HG03378 (cell line): ENCODE results near the gene FUT2.
"Not testable (repeated sequence)": the region's sequence is repeated elsewhere in the genome, so short reads cannot be mapped to it uniquely, and the experiment has no call there.

Source experiments
- ATAC-seq: cut with Tn5 transposase; IDR thresholded peaks from one replicate; pipeline ENCODE4 v1.9.1; 2021; ENCODE audit warnings: mild to moderate bottlenecking, moderate library complexity; ENCODE audit not compliant: unreplicated experiment

The FUT2 gene

DNA sequence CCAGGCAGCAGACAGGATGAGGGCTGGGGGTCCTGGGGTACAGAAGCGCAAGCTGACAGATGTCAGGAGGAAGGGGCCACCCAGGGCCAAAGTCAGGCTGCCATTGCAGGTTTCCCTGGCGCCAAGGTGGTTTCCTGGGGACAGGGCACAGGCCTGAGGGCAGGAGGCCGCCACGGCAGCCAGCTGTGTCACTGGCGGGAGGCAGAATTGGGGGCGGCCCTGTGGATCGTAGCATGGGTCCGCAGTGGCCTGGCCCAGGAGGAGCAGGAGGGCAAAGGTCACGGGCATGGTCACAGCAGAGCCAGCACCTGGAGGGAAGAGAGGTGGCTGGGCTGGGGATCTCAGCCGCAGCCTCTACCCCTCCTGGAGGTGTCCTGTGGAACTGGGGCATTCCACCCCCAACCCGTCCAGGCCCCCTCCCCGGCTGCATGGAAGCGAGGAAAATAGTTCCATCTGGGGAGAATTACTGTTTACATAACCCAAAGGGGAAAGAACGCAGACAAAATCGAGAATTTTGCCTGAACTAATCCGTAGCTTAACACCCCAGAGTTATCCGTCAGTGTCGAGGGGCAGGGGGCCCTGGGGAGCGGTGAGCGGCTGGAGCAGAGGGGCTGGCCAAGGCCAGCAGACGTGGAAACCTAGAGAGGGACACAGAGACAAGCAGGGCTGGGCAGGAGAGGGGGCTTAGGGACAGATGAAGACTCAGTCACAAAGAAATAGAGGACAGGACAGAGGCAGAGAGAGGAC is 24.9 kb upstream of the FUT2 start:
- no peak for ATAC-seq

DNA sequence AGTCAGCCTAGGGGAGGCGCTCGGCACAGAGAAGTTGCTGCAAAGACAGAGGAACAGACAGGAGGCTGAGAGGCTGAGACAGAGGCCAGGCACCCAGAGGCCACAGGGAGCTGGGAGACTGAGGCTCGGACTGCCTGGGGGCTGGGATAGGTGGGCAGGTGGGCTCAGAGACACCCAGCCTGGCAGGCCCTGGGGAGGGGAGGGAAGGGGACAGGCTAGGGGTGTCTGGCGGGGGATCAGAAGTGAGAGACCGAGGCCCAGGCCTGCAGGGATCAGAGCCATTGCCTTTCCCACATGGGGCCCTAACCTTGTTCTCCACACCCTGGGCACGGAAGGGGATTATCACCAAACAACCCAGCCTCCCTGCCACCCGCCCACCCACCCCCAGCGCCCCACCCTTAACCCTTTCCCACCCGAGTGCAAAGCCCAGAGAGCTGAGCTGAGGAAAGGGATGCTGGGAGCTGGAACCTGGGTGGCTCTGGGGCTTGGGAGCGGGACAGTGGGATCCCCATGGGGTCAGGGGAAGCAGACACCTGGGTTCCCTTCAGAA is 24.2 kb upstream of the FUT2 start:
- ATAC-seq: no peak

DNA sequence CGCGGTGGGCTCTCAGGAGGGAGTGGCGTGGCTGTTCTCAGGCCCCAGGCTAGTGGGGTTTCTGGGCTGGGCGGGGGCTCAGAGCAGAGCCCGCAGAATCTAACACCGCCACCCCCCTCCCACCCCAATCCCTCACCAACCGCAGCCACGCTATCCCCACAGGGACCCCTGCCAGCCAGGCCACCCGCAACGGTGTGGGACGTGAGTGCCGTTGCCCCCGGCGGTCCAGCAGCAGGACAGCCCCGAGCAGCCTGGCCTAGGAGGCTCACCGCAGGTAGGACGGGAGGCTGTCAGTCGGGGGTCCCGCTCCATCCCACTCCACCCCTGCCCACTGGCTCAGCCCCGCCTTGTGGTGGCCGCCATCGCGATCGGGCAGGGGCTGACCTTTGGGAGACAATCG is 22.8 kb upstream of the FUT2 start, which contains the start of gene NTN5:
Gene NTN5, minus strand, starts transcription at position 24 of the 400 bp plus-strand sequence. CDS start 2,031 bp downstream, outside the sequence.
- no peak for ATAC-seq

DNA sequence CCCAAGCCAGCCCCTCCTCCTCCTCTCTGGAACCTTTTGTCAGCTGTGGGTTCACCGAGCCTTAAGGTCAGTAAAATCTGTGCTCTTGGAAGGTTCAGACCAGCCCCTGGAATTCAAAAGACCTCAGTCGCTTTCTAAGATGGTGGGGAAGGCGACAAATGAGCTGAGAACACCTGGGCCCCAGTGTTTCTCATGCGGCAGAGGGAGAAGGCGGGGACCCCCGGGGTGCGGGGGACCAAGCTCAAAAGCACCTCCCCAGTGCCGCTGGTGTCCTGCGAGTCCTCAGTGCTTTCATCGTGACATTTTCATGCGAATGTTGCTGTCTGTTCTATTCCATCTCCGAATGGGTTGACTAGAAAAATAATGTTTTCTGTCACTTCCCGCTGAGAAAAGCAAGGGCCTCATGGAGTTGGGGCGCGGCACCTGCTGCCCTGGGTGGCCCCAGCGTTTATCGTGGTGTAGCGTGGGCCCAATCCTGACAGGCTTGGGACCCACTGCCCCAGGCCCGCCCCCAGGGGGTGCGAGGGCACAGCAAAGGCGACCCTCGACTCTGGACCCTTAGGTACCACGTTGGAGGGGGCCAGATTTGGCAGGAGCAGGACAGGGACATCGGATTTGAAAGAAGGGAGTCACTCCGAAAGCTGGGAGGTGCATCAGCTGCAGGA is 22.2 kb upstream of the FUT2 start:
- ATAC-seq: no peak

DNA sequence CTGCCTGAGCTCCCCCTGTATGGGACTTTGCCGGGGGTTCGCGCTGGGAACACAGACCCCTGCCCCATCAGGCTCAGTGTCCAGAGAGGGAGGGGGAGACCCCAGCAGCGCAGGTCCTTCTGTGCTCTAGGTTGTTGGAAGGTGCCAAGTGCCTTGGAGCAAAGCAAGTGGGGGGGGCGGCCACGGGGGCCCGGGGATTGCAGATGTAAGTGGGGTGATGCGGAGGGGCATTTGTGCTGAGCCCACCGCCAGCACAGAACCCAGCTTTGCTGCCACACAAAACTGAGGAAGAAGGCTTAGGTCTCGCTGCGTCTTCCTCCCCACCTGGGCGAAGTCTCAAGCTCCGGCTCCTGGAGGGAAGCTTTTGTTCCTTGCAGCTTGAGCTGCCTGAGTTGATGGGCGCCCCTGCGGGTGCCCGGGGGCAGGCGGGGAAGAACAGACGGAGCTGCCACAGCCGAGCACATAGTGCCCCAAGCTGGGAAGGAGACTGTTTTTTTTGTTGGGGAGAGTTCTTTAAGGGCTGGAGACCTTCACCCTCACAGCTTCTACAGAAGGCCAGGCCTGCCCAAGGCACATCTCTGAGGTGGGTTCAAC is 21.5 kb upstream of the FUT2 start:
- no peak for ATAC-seq

DNA sequence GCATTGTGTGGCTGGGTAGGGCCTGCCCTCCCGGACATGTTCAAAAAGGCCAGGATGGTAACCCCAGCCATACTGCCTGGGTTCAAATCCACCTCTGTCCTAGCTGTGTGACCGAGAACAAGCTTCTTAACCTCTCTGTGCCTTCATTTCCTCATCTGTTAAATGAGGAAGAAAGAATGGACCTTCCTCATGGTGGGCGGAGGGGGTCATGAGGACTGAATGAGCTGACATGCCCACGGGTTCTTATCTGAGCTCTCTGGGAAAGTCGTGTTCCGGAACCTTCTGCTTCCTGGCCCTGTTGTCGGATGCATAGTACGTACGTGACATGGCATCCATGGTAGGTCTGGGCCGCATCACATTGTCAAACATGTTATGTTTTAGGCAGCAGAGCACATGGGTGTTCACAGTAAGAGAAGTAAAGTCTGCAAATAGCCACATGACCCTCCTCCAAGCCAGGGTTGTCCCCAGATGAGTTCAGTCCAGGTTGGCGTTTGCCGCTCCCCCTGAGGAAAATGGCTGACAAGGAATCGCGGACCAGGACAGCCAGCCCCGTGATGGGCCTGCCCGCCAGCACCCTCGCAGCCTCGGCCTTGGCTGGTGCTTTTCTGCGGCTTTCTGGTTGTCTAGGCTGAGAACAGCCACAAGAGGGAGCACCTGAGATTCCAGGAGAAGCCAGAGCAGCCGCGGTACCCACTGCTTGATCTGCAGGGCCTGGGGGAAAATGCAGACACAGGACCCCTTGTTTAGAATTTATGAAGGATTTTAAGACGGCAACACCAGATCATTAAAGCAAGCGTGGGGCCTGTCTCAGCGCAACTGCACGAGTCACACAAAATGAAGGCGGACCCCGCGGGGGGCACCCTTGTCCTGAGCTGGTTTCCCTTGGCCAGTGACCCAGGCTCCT is 20.6 kb upstream of the FUT2 start:
- no peak for ATAC-seq

DNA sequence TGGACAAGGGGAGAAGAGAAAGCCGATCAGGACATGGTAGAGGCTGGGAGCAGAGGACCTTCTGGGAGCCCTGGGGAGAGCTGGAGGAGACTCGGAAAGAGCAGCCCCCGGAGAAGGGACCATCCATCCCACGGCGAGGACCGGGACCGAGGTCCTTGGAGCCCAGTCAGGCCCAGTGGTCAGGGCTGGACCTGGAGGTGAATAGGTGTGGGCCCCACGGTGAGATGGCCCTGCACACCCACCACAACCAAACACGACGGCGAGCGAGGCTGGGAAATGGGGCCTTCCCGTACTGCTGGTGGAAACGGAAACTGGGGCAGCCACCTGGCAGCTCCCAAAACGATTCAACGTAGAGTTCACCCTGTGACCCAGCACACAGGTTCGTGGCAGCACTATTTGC is 19.3 kb upstream of the FUT2 start:
- no peak for ATAC-seq

DNA sequence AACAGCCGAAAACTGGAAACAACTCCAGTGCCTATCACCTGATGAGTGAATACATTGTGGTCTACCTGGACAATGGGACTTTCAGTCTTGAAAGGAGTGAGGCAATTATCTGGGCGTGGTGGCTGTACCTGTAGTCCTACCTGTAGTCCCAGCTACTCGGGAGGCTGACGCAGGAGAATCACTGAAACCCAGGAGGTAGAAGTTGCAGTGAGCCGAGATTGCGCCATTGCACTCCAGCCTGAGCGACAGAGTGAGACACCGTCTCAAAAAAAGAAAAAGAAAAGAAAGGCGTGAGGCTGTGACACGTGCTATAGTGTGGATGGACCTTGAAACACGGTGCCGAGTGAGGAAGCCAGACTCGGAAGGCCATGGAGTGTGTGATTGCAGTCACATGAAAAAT is 18.9 kb upstream of the FUT2 start:
- ATAC-seq: no peak

DNA sequence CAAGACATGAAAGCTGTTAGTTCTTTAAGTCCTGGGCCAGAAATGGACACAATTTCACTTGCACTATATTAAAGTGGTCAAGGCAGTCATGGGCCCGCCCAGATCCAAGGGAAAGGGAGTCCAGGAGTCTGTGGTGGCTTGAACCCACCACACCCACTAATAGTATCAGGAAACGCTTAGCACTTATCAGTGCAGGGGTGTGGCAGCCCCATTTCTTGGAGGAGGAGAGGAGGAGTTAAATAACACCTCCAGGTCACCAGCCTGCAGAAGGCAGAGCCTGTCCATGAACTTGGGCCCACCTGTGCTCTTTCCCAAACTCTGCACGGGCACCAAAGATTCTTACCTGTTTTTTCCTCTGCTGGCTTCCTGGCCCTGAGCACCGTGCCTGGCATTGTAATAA is 17.6 kb upstream of the FUT2 start:
- ATAC-seq: no peak

DNA sequence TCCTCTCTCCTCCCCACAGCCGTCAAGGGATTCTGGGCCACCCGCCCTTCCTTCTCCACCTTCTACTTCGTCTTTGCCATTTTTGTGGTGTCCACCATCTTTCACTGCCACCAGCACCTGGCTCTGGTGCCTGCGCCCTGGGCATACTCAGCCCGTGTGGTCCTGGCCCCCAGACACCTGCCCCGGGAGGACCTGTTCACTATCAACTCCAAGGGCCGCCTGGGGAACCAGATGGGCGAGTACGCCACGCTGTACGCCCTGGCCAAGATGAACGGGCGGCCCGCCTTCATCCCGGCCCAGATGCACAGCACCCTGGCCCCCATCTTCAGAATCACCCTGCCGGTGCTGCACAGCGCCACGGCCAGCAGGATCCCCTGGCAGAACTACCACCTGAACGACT is 15.8 kb upstream of the FUT2 start:
- ATAC-seq: not testable (repeated sequence)

DNA sequence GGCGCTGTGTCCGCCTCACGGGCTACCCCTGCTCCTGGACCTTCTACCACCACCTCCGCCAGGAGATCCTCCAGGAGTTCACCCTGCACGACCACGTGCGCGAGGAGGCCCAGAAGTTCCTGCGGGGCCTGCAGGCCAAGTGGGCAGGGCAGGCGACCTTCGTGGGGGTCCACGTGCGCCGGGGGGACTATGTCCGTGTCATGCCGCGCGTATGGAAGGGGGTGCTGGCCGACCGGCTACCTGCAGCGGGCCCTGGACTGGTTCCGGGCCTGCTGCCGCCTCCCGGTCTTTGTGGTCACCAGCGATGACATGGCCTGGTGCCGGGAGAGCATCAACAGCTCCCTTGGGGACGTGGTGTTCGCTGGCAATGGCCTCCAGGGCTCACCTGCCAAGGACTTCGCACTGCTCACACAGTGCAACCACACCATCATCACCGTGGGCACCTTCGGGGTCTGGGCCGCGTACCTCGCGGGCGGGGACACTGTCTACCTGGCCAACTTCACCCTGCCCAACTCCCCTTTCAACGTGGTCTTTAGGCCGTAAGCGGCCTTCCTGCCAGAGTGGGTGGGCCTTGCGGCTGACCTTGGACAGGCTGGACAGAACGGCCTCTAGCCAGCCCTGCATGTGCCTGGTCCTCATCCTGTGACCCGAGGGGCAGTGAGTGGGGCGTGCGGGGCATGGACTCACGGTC is 15.2 kb upstream of the FUT2 start:
- no peak for ATAC-seq

DNA sequence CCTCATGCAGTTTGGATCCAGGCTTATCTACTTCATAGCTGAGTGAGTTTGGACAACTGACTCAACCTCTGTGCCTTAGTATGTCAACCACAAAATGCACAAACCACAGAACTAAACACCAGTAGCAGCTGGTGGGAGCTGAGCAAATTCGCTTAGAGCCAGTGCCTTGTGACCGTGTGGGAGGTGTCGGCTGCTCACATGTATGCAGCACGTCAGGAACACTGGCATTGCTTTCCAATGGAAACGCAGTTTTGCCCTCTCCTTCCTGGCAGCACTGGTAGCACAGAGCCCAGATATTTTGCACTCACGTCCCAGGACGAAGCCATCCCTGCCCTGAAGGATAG is 14.7 kb upstream of the FUT2 start:
- no peak for ATAC-seq

DNA sequence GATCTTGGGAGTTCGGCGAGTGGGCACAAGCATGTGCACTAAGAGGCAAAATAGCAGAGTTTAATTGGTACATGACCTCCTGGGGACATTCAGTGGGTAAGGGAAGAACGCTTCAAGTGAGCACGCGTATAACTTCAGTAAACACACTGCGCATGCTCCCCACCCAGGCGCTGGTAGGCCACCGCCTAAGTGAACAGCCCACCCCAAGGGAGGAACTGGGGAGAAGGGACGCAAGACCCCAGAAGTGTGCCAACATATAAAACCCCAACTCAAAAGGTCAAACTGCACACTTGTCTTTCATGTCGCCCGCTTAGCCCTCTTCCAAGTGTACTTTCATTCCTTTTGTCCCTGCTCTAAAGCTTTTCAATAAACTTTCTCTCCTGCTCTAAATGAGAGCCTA is 12.4 kb upstream of the FUT2 start:
- ATAC-seq: no peak

DNA sequence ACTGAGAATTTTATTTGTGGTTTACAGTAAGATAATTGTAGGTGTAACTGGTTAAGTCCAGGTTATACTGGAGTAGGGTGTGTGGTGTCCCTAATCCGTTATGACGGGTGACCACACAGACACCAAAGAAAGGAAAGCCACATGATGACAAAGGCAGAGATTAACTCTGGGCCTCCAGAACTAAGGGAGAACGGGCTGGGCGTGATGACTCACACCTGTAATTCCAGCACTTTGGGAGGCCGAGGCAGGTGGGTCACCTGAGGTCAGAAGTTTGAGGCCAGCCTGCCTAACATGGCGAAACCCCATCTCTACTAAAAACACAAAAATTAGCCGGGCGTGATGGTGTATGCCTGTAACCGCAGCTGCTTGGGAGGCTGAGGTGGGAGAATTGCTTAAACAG is 10.2 kb upstream of the FUT2 start:
- ATAC-seq: no peak

DNA sequence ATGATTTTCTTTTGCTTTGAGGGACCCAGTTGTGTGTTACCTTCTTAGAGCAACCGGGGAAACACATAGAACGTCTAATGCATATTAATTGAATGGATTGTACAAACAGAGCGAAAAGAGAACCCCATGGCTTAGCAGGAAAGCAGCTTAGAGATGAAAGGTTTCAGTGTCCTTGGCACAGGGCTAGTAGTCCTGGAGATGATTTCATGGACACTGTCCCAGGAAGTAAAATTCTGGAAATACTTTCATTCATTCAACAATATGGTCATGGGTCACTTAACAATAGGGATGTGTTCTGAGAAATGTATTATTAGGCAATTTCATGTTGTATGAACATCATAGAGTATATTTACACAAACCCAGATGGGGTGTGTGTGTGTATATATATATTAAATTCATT is 9.7 kb upstream of the FUT2 start:
- no peak for ATAC-seq

DNA sequence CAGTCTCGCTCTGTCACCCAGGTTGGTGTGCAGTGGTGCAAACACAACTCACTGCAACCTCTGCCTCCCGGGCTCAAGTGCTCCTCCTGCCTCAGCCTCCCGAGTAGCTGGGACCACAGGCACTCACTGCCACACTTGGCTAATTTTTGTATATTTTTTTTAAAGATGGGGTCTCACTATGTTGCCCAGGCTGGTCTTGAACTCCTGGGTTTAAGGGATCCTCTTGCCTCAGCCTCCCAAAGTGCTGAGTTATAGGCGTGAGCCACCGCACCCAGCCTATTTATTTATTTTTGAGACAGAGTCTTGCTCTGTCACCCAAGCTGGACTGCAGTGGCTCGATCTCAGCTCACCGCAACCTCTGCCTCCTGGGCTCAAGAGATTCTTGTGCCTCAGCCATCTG is 9.1 kb upstream of the FUT2 start:
- ATAC-seq: not testable (repeated sequence)

DNA sequence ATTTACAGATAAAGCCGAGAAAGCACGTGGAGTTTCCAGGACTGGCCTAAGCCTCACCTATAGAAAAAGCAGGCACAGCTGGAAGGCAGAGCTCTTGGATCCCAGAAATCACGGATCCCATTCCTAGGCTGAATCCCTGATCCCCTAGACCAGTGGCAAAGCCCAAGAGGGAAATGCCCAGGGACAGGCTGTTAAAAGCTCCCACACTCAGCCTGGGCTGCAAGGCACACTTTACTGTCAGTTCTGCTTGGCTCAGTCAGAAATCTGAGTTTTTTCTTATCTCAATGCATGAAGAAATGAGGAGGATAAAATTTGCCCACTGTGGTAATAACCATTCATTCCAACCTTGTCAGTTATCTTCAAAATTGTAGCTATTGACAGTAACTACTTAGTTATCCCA is 8.0 kb upstream of the FUT2 start:
- ATAC-seq: no peak

DNA sequence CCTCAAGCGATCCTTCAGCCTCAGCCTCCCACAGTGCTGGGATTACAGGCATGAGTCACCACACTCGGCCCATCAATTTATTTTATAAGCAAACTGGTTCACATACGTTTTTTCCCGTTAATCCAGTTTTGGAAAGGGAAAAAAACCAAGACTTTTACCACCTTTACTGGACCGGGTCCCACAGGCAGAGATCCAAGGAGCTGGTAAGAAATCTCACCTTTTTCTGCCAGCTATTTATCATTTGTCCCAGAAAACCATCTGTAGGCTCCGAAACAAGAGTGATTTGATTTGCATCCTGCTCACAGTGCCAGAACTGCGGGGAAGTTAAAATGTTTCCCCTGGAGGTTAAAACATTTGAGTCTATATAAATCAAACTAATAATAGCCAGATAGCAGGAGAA is 6.3 kb upstream of the FUT2 start:
- no peak for ATAC-seq

DNA sequence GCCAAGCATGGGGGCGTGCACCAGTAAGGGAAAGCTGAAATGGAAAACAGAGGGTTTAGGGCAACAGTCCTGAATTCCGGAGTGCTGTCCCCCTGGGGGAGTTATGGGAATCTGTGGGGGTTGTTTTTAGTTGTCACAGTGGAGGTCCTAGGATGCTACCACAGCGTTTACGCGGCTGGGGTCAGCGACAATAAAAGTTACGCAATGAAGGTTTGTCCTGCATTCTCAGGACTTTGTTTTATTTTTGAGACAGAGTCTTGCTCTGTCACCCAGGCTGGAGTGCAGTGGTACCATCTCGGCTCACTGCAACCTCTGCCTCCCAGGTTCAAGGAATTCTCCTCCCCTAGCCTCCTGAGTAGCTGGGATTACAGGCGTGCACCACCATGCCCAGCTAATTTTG is 2.1 kb upstream of the FUT2 start:
- ATAC-seq: not testable (repeated sequence)

DNA sequence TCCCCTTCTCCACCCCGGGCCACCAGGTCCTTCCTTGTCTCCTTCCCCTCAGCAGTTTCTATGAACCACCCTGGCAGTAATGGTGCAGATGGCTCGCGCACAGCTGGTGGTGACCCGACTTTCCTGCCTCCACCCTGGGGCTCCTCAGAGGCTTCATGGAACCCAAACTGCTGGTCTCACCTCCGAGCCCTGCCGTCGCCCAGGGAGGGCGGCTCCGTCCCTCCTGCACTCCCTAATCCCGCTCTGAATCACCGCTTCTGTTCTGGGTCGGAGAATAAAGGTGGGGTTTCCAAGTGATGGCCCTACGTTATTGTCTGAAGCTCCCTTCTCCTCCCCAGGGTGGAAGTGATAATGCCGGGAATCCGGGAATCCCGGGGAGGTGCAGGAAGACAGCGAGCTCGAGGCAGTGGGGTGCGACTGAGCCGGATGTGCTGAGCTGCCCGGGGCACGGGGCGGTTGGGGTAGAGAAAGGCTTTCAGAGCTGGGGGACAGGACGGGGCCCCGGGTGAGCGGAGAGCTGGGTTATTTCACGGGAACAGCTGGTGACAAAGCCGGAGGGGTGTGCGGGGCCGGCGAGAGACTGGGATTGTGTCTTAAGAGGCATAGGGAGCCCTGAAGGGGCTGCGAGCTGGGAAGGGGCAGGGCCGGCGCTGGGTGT is 711 bp downstream of the FUT2 start:
- no peak for ATAC-seq
